Neural cell (in vitro differentiated cells): ENCODE data around the gene SLC29A3. TPM values are rescaled to one million over a fixed set of nuclear protein-coding genes. Genes with fewer than 3 reads are reported as not detected.

Source experiments
- H2AFZ ChIP-seq: fragments of 200-600, 300-800 bp; sonication (generic), shearing (Covaris generic); 2 replicates; pipeline ENCODE4 v1.6.0; 2014; ENCODE audit warnings: low read depth, mild to moderate bottlenecking, antibody characterized with exemption, low read length, moderate library complexity
- H3F3A ChIP-seq: fragments of 200-600 bp; shearing (Covaris generic); 2 replicates; pipeline ENCODE4 v1.6.1; 2016; ENCODE audit warnings: mild to moderate bottlenecking, moderate library complexity, mixed read lengths, antibody characterized with exemption, low read length; ENCODE audit not compliant: insufficient read depth, poor library complexity, severe bottlenecking
- H3K27ac ChIP-seq: fragments of 200-600, 300-800 bp; sonication (generic), shearing (Covaris generic); 2 replicates; pipeline ENCODE4 v1.5.1; 2014; ENCODE audit warnings: mild to moderate bottlenecking, low read length, moderate library complexity
- H3K27me3 ChIP-seq: fragments of 300-800, 200-600 bp; sonication (generic), shearing (Covaris generic); 2 replicates; pipeline ENCODE4 v1.6.0; 2014; ENCODE audit warnings: mild to moderate bottlenecking, low read depth, low read length, moderate library complexity; ENCODE audit not compliant: insufficient read depth
- H3K36me3 ChIP-seq: fragments of 300-800, 200-600 bp; sonication (generic), shearing (Covaris generic); 2 replicates; pipeline ENCODE4 v1.5.1; 2014; ENCODE audit warnings: mild to moderate bottlenecking, antibody characterized with exemption, low read length, moderate library complexity; ENCODE audit not compliant: insufficient read depth
- H3K4me2 ChIP-seq: fragments of 300-800, 200-600 bp; sonication (generic), shearing (Covaris generic); 2 replicates; pipeline ENCODE4 v1.6.0; 2014; ENCODE audit warnings: mild to moderate bottlenecking, low read length
- H3K4me3 ChIP-seq: fragments of 300-800, 200-600 bp; sonication (generic), shearing (Covaris generic); 2 replicates; pipeline ENCODE4 v1.5.1; 2014; ENCODE audit warnings: mild to moderate bottlenecking, low read length, moderate library complexity
- H3K79me2 ChIP-seq: fragments of 200-600 bp; shearing (Covaris generic); replicated peaks from 2 replicates; pipeline ENCODE4 v1.6.0; 2014; ENCODE audit warnings: mild to moderate bottlenecking, low read length, moderate library complexity; ENCODE audit not compliant: insufficient read depth
- H3K9ac ChIP-seq: fragments of 300-800, 200-600 bp; sonication (generic), shearing (Covaris generic); 2 replicates; pipeline ENCODE4 v1.6.1; 2016; ENCODE audit warnings: mild to moderate bottlenecking, low read length, mixed read lengths
- H3K9me2 ChIP-seq: fragments of 200-600 bp; shearing (Covaris generic); 2 replicates; pipeline ENCODE4 v1.6.1; 2016; ENCODE audit warnings: mild to moderate bottlenecking, low read length, mixed read lengths; ENCODE audit not compliant: insufficient read depth
- H3K9me3 ChIP-seq: fragments of 200-600, 300-800 bp; sonication (generic), shearing (Covaris generic); 2 replicates; pipeline ENCODE4 v1.6.1; 2016; ENCODE audit warnings: mild to moderate bottlenecking, mixed run types, low read length, moderate library complexity, mixed read lengths
- H4K20me1 ChIP-seq: fragments of 200-600 bp; shearing (Covaris generic); 2 replicates; pipeline ENCODE4 v1.6.1; 2016; ENCODE audit warnings: mild to moderate bottlenecking, mixed run types; ENCODE audit not compliant: insufficient read depth
- CTCF ChIP-seq: fragments of 450-650 bp; IDR thresholded peaks from 2 replicates; pipeline ENCODE4 v1.5.1; 2014; ENCODE audit warnings: antibody characterized with exemption, mild to moderate bottlenecking, moderate library complexity; ENCODE audit not compliant: poor library complexity, severe bottlenecking
- EP300 ChIP-seq: fragments of 450-650 bp; conservative IDR thresholded peaks from 2 replicates; pipeline ENCODE4 v1.6.1; 2014; ENCODE audit warnings: antibody characterized with exemption, mild to moderate bottlenecking, moderate library complexity; ENCODE audit not compliant: poor library complexity, severe bottlenecking
- EZH2 ChIP-seq: fragments of 200-600, 300-800 bp; shearing (Covaris generic), sonication (generic); IDR thresholded peaks from 2 replicates; pipeline ENCODE4 v1.6.1; 2014; ENCODE audit warnings: antibody characterized with exemption, low read length, borderline replicate concordance, mild to moderate bottlenecking; ENCODE audit not compliant: insufficient read depth, poor library complexity, severe bottlenecking
- MXI1 ChIP-seq: fragments of 450-650 bp; conservative IDR thresholded peaks from 2 replicates; pipeline ENCODE4 v1.6.1; 2014; ENCODE audit warnings: antibody characterized with exemption, mild to moderate bottlenecking; ENCODE audit not compliant: poor library complexity, severe bottlenecking
- POLR2AphosphoS5 ChIP-seq: IDR thresholded peaks from 2 replicates; pipeline ENCODE4 v1.6.1; 2012
- RAD21 ChIP-seq: fragments of 450-650 bp; conservative IDR thresholded peaks from 2 replicates; pipeline ENCODE4 v1.6.1; 2014; ENCODE audit warnings: antibody characterized with exemption, mild to moderate bottlenecking, moderate library complexity
- REST ChIP-seq: IDR thresholded peaks from 2 replicates; pipeline ENCODE4 v1.6.1; 2012; ENCODE audit warnings: borderline replicate concordance
- SMC3 ChIP-seq: fragments of 450-650 bp; conservative IDR thresholded peaks from 2 replicates; pipeline ENCODE4 v1.6.1; 2014; ENCODE audit warnings: antibody characterized with exemption, mild to moderate bottlenecking, moderate library complexity; ENCODE audit not compliant: poor library complexity
- TAF1 ChIP-seq: IDR thresholded peaks from 2 replicates; pipeline ENCODE4 v1.6.1; 2012; ENCODE audit warnings: low read depth
- polyA plus RNA-seq: library from polyadenylated mRNA; depleted of rRNA; stranded (reverse); fragments of >200 nt; gene quantifications from 2 replicates; pipeline ENCODE4 v1.2.3, GENCODE V29; 2014

Gene SLC29A3
- polyA plus RNA-seq, 1 donor from 2014 or later, result 2.3 TPM

GRCh38 chr10:71300555-71301370 lies 18.3 kb upstream of the SLC29A3 start:
- Histone ChIP-seq H3K9me2 (no peaks in the 10 kb centered on the region), H2AFZ (no peak overlapping the region), H3F3A (no peaks in the 10 kb centered on the region), H4K20me1 (no peaks in the 10 kb centered on the region), H3K4me3 (no peak overlapping the region), H3K27ac (no peak overlapping the region), H3K27me3 (no peaks in the 10 kb centered on the region), H3K4me2 (no peak overlapping the region), H3K36me3 (no peaks in the 10 kb centered on the region), H3K9me3 (no peaks in the 10 kb centered on the region), H3K79me2 (no peaks in the 10 kb centered on the region), H3K9ac (no peak overlapping the region)
- TF ChIP-seq CTCF (no peak), REST (no peak), MXI1 (no peak), SMC3 (no peak), POLR2AphosphoS5 (no peak), TAF1 (no peak), EP300 (no peak), EZH2 (no peak), RAD21 (no peak)

DNA sequence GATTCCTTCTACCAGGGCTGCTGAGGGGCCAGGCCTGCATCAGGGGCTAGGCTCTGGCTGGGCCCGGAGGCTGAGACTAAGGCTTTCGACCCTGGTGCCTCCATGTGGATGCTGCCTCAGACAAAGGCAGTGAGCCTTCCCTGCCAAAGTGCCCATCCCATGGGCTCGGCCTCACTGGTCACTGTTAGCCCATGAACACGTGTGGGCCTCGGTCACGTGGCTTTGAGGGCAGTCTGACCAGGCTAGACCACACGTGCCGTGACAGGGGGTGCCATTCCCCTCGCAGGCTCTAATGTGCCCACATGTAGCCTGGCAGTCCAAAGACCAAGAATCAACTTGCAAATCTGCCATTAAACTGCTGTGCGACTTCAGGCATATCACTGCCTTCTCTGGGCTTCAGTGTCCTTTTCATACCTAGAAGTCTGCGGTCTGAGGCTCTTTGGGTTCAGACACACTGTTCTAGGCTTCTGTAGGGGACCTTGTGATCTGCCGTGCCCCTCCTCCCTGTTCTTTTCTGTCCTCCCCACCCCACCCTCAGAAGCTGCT lies 17.6 kb upstream of the SLC29A3 start:
- H3K79me2 ChIP-seq, result no peaks in the 10 kb centered on the region
- H3K9me3 ChIP-seq, result no peaks in the 10 kb centered on the region
- no peaks in the 10 kb centered on the region for H3K27me3 ChIP-seq
- H3K27ac ChIP-seq, result no peak overlapping the region
- no peaks in the 10 kb centered on the region for H3F3A ChIP-seq
- H3K9me2 ChIP-seq, result no peaks in the 10 kb centered on the region
- H3K9ac ChIP-seq, result no peak overlapping the region
- H2AFZ ChIP-seq, result no peak overlapping the region
- H3K36me3 ChIP-seq, result no peaks in the 10 kb centered on the region
- no peak overlapping the region for H3K4me3 ChIP-seq
- TF ChIP-seq CTCF (no peak), SMC3 (no peak), RAD21 (no peak), MXI1 (no peak), EZH2 (no peak), REST (no peak), TAF1 (no peak), EP300 (no peak), POLR2AphosphoS5 (no peak)
- no peaks in the 10 kb centered on the region for H4K20me1 ChIP-seq
- no peak overlapping the region for H3K4me2 ChIP-seq
